ENCODE measurements around the gene ATG12. TPM values are rescaled to one million over a fixed set of nuclear protein-coding genes. Genes with fewer than 3 reads are reported as not detected.
A peak's percentile ranks its signal among the peaks of the same experiment; 100 is the strongest.

The ATG12 gene
- total and polyA plus RNA-seq, 2 of the 13 experiments (the other 11 are each of a cell fraction or from before 2014, with no cell fraction given) = 46.4 to 58.1 TPM

DNA sequence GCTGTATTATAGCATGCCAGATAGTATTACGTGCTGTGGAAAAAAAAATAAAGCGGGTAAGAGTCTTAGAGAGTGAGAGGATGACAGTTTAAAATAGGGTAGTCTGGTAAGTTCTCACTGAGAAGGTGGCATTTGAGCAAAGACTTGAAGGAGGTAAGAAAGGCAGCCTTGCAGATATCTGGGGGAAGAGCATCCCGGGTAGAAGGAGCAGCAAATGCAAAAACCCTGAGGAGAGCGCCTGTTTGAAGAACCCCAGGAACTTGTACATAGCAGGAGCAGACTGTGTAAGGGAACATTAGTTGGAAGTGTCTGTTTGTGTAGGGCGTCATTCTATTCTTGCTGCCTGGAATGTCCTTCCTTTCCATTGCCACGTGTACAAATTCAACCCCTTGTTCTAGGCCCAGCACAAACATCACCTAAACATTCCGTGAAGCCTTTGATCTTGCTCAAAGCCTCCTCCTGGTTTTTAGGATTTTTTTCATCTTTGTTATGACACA, 3.0 kb upstream of the ATG12 start (continued):
- TF ChIP-seq, protein P1, sequence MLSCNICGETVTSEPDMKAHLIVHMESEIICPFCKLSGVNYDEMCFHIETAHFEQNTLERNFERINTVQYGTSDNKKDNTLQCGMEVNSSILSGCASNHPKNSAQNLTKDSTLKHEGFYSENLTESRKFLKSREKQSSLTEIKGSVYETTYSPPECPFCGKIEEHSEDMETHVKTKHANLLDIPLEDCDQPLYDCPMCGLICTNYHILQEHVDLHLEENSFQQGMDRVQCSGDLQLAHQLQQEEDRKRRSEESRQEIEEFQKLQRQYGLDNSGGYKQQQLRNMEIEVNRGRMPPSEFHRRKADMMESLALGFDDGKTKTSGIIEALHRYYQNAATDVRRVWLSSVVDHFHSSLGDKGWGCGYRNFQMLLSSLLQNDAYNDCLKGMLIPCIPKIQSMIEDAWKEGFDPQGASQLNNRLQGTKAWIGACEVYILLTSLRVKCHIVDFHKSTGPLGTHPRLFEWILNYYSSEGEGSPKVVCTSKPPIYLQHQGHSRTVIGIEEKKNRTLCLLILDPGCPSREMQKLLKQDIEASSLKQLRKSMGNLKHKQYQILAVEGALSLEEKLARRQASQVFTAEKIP (CRISPR knock-in tag; IDR thresholded peaks at IDR 0.05; ENCODE audit: borderline replicate concordance) = no peak
- TF ChIP-seq, protein P2, sequence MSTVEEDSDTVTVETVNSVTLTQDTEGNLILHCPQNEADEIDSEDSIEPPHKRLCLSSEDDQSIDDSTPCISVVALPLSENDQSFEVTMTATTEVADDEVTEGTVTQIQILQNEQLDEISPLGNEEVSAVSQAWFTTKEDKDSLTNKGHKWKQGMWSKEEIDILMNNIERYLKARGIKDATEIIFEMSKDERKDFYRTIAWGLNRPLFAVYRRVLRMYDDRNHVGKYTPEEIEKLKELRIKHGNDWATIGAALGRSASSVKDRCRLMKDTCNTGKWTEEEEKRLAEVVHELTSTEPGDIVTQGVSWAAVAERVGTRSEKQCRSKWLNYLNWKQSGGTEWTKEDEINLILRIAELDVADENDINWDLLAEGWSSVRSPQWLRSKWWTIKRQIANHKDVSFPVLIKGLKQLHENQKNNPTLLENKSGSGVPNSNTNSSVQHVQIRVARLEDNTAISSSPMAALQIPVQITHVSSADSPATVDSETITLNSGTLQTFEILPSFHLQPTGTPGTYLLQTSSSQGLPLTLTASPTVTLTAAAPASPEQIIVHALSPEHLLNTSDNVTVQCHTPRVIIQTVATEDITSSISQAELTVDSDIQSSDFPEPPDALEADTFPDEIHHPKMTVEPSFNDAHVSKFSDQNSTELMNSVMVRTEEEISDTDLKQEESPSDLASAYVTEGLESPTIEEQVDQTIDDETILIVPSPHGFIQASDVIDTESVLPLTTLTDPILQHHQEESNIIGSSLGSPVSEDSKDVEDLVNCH (CRISPR knock-in tag; IDR thresholded peaks at IDR 0.05) = no peak
- peak; percentile 51; the same call in 1 of the 2 replicates for TF ChIP-seq HDAC2 (CRISPR knock-in tag; IDR thresholded peaks at IDR 0.05)
- no peak for TF ChIP-seq EHMT2 (IDR thresholded peaks at IDR 0.05; ENCODE audit: borderline replicate concordance, low read depth, low read length)
- TF ChIP-seq, protein P3, sequence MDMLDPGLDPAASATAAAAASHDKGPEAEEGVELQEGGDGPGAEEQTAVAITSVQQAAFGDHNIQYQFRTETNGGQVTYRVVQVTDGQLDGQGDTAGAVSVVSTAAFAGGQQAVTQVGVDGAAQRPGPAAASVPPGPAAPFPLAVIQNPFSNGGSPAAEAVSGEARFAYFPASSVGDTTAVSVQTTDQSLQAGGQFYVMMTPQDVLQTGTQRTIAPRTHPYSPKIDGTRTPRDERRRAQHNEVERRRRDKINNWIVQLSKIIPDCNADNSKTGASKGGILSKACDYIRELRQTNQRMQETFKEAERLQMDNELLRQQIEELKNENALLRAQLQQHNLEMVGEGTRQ (IDR thresholded peaks at IDR 0.05; ENCODE audit: low read depth, low read length) = no peak
- TF ChIP-seq, protein P3 (CRISPR knock-in tag; IDR thresholded peaks at IDR 0.05; ENCODE audit: borderline replicate concordance) = no peak
- TF ChIP-seq, protein P4, sequence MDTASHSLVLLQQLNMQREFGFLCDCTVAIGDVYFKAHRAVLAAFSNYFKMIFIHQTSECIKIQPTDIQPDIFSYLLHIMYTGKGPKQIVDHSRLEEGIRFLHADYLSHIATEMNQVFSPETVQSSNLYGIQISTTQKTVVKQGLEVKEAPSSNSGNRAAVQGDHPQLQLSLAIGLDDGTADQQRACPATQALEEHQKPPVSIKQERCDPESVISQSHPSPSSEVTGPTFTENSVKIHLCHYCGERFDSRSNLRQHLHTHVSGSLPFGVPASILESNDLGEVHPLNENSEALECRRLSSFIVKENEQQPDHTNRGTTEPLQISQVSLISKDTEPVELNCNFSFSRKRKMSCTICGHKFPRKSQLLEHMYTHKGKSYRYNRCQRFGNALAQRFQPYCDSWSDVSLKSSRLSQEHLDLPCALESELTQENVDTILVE (CRISPR knock-in tag; IDR thresholded peaks at IDR 0.05) = no peak
- TF ChIP-seq KAT7 (CRISPR knock-in tag; IDR thresholded peaks at IDR 0.05; ENCODE audit: borderline replicate concordance) = 0 out of 2 replicates have a peak, but pooled peaks have one; percentile 28
- no peak for TF ChIP-seq SOX6 (IDR thresholded peaks at IDR 0.05)
- TF ChIP-seq SOX6 (CRISPR knock-in tag; IDR thresholded peaks at IDR 0.05) = peak; percentile 87

Measured in HepG2 (cell line).